HUES6 (cell line): ENCODE data around the gene DOCK1.

Experiments used
- H3K27ac ChIP-seq: 2 replicates; pipeline ENCODE4 v1.7.0; 2013; ENCODE audit warnings: low read depth, mild to moderate bottlenecking, low read length, inconsistent platforms
- H3K27me3 ChIP-seq: 2 replicates; pipeline ENCODE4 v1.6.1; 2013; ENCODE audit warnings: low read length; ENCODE audit not compliant: control insufficient read depth, insufficient read depth
- H3K36me3 ChIP-seq: 2 replicates; pipeline ENCODE4 v1.6.1; 2013; ENCODE audit warnings: low read length; ENCODE audit not compliant: control insufficient read depth, insufficient read depth
- H3K4me1 ChIP-seq: 2 replicates; pipeline ENCODE4 v1.6.1; 2013; ENCODE audit warnings: low read length; ENCODE audit not compliant: control insufficient read depth, insufficient read depth
- H3K4me3 ChIP-seq: 2 replicates; pipeline ENCODE4 v1.5.1; 2013; ENCODE audit warnings: low read depth, low read length
- H3K9ac ChIP-seq: one replicate; pipeline ENCODE4 v1.6.1; 2013; ENCODE audit warnings: mild to moderate bottlenecking, low read length
- H3K9me3 ChIP-seq: 2 replicates; pipeline ENCODE4 v1.6.1; 2013; ENCODE audit warnings: low read depth, low read length; ENCODE audit not compliant: control insufficient read depth, insufficient read depth

DOCK1 gene

DNA sequence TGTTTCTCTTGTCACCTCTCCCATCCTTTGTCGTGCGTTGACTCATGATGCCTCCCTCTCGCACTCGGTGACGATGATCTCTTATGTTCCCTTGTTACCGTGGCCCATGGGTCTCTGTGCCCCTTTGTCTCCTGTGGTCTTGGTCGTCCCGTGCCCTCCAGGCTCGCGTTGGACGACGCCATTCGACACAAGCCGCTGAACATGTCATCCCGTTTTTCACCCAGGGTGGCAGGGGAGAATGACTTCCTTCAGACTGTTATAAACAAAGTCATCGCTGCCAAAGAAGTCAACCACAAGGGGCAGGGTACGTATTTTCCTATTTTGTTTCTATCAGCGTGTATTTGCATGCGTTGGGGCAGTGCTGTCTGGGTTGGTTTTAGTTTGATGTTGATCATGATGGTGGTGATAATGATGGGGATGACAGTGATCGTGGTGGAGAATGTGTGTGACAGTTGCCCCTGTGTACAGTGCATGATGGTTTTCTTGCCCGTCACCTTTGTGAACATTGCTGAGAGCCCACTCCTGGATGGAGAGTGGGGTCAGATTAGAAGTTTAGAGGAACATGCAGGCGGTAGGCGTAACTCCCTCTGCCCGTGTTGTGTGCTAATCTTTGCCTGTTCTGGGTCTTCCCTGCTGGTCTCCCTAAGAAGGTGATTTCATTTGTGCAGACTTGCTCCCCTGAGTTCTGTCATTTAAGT is 107.0 kb downstream of the DOCK1 start:
- Histone ChIP-seq H3K36me3 (peaks cover 53% of the 10 kb centered on the region), H3K9ac (no peak overlapping the region), H3K27me3 (no peaks in the 10 kb centered on the region), H3K27ac (no peak overlapping the region), H3K9me3 (no peaks in the 10 kb centered on the region), H3K4me1 (peaks cover 18% of the 10 kb centered on the region; the same call in 1 of the 2 replicates), H3K4me3 (no peak overlapping the region)

DNA sequence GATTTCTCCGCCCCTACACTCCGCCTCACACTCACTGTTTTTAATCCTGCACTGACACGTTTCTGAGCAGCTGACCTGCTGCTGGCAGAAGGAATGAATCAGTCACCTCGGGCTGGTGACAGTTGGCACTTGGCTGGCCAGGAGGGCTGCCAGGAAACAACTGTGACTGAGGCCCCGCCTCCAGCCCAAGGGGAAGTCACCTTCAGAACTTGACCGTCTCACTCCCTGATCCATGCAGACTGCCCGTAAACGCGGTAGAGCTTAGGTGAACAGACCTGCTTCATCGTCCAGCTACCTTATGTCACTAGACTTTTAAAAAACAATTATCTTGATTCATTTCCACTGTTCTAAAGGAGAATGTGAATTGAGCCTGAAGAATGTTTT is 107.5 kb downstream of the DOCK1 start:
- Histone ChIP-seq H3K4me1 (peaks cover 18% of the 10 kb centered on the region; the same call in 1 of the 2 replicates), H3K9me3 (no peaks in the 10 kb centered on the region), H3K4me3 (no peak overlapping the region), H3K36me3 (peaks cover 55% of the 10 kb centered on the region), H3K27me3 (no peaks in the 10 kb centered on the region), H3K9ac (no peak overlapping the region), H3K27ac (no peak overlapping the region)

DNA sequence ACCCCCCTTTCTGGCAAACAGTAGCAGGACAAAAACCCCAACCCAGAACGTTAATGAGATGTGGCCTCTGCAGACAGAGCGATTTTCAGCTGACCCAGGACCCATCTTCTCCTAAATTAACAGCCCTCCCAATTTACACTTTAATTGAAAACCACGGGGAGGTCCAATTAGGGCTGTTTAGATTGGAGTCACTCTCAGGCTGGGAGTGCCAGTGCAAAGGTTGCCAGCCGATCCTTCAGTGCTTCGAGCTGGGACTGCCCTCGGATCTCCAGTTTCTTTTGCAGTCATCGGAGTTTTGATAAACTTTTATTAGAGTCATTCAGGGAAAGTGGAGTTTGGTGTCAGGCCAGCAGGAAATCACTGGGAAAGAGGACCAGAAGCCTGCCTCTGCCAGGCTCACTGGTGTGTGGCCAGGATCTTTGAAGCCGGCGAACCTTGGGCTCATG is 108.0 kb downstream of the DOCK1 start:
- H3K9me3 ChIP-seq, result no peaks in the 10 kb centered on the region
- peaks cover 18% of the 10 kb centered on the region; the same call in 1 of the 2 replicates for H3K4me1 ChIP-seq
- peaks cover 54% of the 10 kb centered on the region for H3K36me3 ChIP-seq
- no peak overlapping the region for H3K9ac ChIP-seq
- H3K27me3 ChIP-seq, result no peaks in the 10 kb centered on the region
- H3K4me3 ChIP-seq, result no peak overlapping the region
- H3K27ac ChIP-seq, result no peak overlapping the region

GRCh38 chr10:127013691-127014473 is 108.7 kb downstream of the DOCK1 start:
- no peak overlapping the region for H3K9ac ChIP-seq
- H3K36me3 ChIP-seq, result peaks cover 59% of the 10 kb centered on the region
- no peak overlapping the region for H3K4me3 ChIP-seq
- no peak overlapping the region for H3K27ac ChIP-seq
- peaks cover 18% of the 10 kb centered on the region; the same call in 1 of the 2 replicates for H3K4me1 ChIP-seq
- no peaks in the 10 kb centered on the region for H3K27me3 ChIP-seq
- H3K9me3 ChIP-seq, result no peaks in the 10 kb centered on the region

GRCh38 chr10:127014671-127015070 is 109.4 kb downstream of the DOCK1 start:
- Histone ChIP-seq H3K4me1 (peaks cover 18% of the 10 kb centered on the region; the same call in 1 of the 2 replicates), H3K9me3 (no peaks in the 10 kb centered on the region), H3K36me3 (peaks cover 57% of the 10 kb centered on the region), H3K9ac (no peak overlapping the region), H3K27ac (no peak overlapping the region), H3K4me3 (no peak overlapping the region), H3K27me3 (no peaks in the 10 kb centered on the region)

GRCh38 chr10:127015373-127015772 is 110.1 kb downstream of the DOCK1 start:
- Histone ChIP-seq H3K9me3 (no peaks in the 10 kb centered on the region), H3K4me3 (no peak overlapping the region), H3K9ac (no peak overlapping the region), H3K36me3 (peaks cover 58% of the 10 kb centered on the region), H3K4me1 (peaks cover 18% of the 10 kb centered on the region; the same call in 1 of the 2 replicates), H3K27ac (no peak overlapping the region), H3K27me3 (no peaks in the 10 kb centered on the region)

GRCh38 chr10:127016331-127016730 is 111.1 kb downstream of the DOCK1 start:
- Histone ChIP-seq H3K4me3 (no peak overlapping the region), H3K27me3 (no peaks in the 10 kb centered on the region), H3K27ac (no peak overlapping the region), H3K9ac (no peak overlapping the region), H3K36me3 (peaks cover 57% of the 10 kb centered on the region), H3K4me1 (peaks cover 18% of the 10 kb centered on the region; the same call in 1 of the 2 replicates), H3K9me3 (no peaks in the 10 kb centered on the region)

GRCh38 chr10:127017541-127018297 is 112.5 kb downstream of the DOCK1 start:
- Histone ChIP-seq H3K9me3 (no peaks in the 10 kb centered on the region), H3K9ac (no peak overlapping the region), H3K27me3 (no peaks in the 10 kb centered on the region), H3K4me1 (peaks cover 10% of the 10 kb centered on the region; the same call in 1 of the 2 replicates), H3K36me3 (peaks cover 49% of the 10 kb centered on the region), H3K4me3 (no peak overlapping the region), H3K27ac (no peak overlapping the region)

DNA sequence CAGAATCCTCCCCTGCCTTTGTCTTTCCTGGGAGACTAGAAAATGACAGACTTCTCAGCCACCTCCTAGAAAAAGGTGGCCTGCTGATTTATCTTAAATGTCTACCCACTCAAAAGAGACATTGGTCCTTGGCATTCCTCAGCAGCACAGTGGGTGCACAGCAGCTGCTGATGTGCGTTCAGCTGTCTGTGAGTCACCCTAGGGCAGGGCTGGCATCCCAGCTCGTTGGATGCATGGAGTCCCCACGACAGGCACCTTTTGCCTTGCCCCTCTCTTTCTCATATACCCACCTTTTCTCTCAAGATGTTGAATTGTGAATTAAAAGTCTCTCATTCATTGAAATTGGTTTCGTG is 113.0 kb downstream of the DOCK1 start:
- no peak overlapping the region for H3K27ac ChIP-seq
- H3K27me3 ChIP-seq, result no peaks in the 10 kb centered on the region
- H3K9me3 ChIP-seq, result no peaks in the 10 kb centered on the region
- H3K9ac ChIP-seq, result no peak overlapping the region
- H3K4me1 ChIP-seq, result peaks cover 4% of the 10 kb centered on the region; the same call in 1 of the 2 replicates
- peaks cover 51% of the 10 kb centered on the region for H3K36me3 ChIP-seq
- no peak overlapping the region for H3K4me3 ChIP-seq

- Histone ChIP-seq H3K4me3 (no peak overlapping the region), H3K9me3 (no peaks in the 10 kb centered on the region), H3K27me3 (no peaks in the 10 kb centered on the region), H3K36me3 (peaks cover 50% of the 10 kb centered on the region), H3K4me1 (no peaks in the 10 kb centered on the region; the same call in 1 of the 2 replicates), H3K27ac (no peak overlapping the region), H3K9ac (no peak overlapping the region)
Observed at GRCh38 chr10:127018766-127019165, 113.5 kb downstream of the DOCK1 start.
